Adrenal gland (tissue), 12 donors: ENCODE measurements around the gene ASMTL. TPM values are rescaled to one million over a fixed set of nuclear protein-coding genes. Genes with fewer than 3 reads are reported as not detected.

Experiments
- DNase-seq, 7 donors: peaks; one replicate each; pipeline ENCODE4 v3.0.0-alpha.2; 2019 to 2020
- H3K27ac ChIP-seq, 5 donors: fragments of 200-600 bp; sonication (generic) in 4 of 5; 1 replicate in 3 of 5; 2 replicates in 2 of 5; pipeline versions ENCODE4 v1.5.1 to v1.8.0; 2016 to 2020; ENCODE audit warnings: mild to moderate bottlenecking in 1 of 5
- H3K27me3 ChIP-seq: fragments of 200-600 bp; 2 replicates; pipeline ENCODE4 v1.8.0; 2021
- H3K36me3 ChIP-seq, 2 donors: fragments of 200-600 bp; replicated peaks in 1 of 2; 1 replicate in 1 of 2; 2 replicates in 1 of 2; pipeline versions ENCODE4 v1.5.1 to v1.8.0; 2018 to 2022
- H3K4me1 ChIP-seq, 2 donors: fragments of 200-600 bp; replicated peaks in 1 of 2; 1 replicate in 1 of 2; 2 replicates in 1 of 2; pipeline versions ENCODE4 v1.5.1 to v1.8.0; 2018 to 2021
- H3K4me3 ChIP-seq, 4 donors: fragments of 200-600 bp; sonication (generic) in 3 of 4; one replicate each; pipeline ENCODE4 v1.5.1; 2016 to 2018
- H3K9me3 ChIP-seq, 3 donors: fragments of 200-600 bp; sonication (generic) in 1 of 3; replicated peaks in 1 of 3; 1 replicate in 2 of 3; 2 replicates in 1 of 3; pipeline versions ENCODE4 v1.5.1 to v1.8.0; 2016 to 2021
- POLR2A ChIP-seq, 2 donors: fragments of 450-650 bp; IDR thresholded peaks; one replicate each; pipeline ENCODE4 v1.6.1; 2017; ENCODE audit warnings: antibody characterized with exemption in 2 of 2, mild to moderate bottlenecking in 2 of 2, moderate library complexity in 1 of 2
- WGBS, 4 donors: extraction: QIAGEN DNeasy Blood & Tissue Kit in 2 of 4; methylation state at CpG; one replicate each; pipeline versions ENCODE4 v1.1.5 to v1.1.7; 2013 to 2017; 5-methylcytosine and 5-hydroxymethylcytosine counted together
- intact Hi-C, 2 donors: fragments of 100-400 bp; cut with DNase I; formaldehyde crosslinking; loops; one replicate each; pipeline versions ENCODE4 v1.14.1 to v1.15.0; 2022 to 2023
- polyA plus RNA-seq, 3 donors: library from polyadenylated mRNA; stranded (reverse); fragments of 200-250 nt in 2 of 3; fragments of 350-450 nt in 1 of 3; fragmentation: Illumina TruSeq in 1 of 3; extraction: RNeasy Lipid Tissue Mini Kit (QIAGEN cat#74804) in 1 of 3; gene quantifications; one replicate each; pipeline ENCODE4 v1.2.3, GENCODE V29; 2013 to 2014
- total RNA-seq, 9 donors: library from RNA; depleted of rRNA in 4 of 9; stranded (reverse); fragments of >200 nt in 4 of 9; fragments of 120-200 nt in 1 of 9; fragmentation: NEBNext Ultra II Directional in 1 of 9; extraction: Animal tissue kit (Norgen Biotek cat#: 25700) in 1 of 9; gene quantifications; one replicate each; pipeline versions ENCODE4 v1.1.0 to v1.2.4, GENCODE V29; 2013 to 2023
- TF ChIP-seq, protein P1 (sequence below), 6 experiments: fragments of 450-650 bp in 4 of 6; fragments of 200-600 bp in 2 of 6; sonication (generic) in 1 of 6; IDR thresholded peaks; 1 replicate in 5 of 6; 2 replicates in 1 of 6; pipeline versions ENCODE4 v1.5.1 to v1.8.0; 2016 to 2021; ENCODE audit warnings: antibody characterized with exemption in 6 of 6, mild to moderate bottlenecking in 2 of 6, moderate library complexity in 1 of 6
- donor health status: healthy with polysubstance abuse.
- donor health status: Bipolar disorder and iron deficiency.
- donor health status: DM: yes; HTN: yes; CAD: no.
- donor health status: DM: no; HTN: no; CAD: no.
- donor health status: DM: no; HTN: no; CAD: no.
- donor health status: DM: yes; HTN: yes; CAD: no.

ASMTL gene
- total and polyA plus RNA-seq, 12 donors, result 7.9 to 35.5 (median 30.9) TPM

GRCh38 chrX:1354036-1355019 lies 98.4 kb downstream of the ASMTL start:
- no peak for TF ChIP-seq POLR2A (IDR thresholded peaks at IDR 0.05)
- TF ChIP-seq, protein P1, sequence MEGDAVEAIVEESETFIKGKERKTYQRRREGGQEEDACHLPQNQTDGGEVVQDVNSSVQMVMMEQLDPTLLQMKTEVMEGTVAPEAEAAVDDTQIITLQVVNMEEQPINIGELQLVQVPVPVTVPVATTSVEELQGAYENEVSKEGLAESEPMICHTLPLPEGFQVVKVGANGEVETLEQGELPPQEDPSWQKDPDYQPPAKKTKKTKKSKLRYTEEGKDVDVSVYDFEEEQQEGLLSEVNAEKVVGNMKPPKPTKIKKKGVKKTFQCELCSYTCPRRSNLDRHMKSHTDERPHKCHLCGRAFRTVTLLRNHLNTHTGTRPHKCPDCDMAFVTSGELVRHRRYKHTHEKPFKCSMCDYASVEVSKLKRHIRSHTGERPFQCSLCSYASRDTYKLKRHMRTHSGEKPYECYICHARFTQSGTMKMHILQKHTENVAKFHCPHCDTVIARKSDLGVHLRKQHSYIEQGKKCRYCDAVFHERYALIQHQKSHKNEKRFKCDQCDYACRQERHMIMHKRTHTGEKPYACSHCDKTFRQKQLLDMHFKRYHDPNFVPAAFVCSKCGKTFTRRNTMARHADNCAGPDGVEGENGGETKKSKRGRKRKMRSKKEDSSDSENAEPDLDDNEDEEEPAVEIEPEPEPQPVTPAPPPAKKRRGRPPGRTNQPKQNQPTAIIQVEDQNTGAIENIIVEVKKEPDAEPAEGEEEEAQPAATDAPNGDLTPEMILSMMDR (IDR thresholded peaks at IDR 0.05), result no peak
- 82 to 87% (median 85%) methylated on average over 9 to 11 of the region's 11 CpGs for WGBS, 4 donors
- Histone ChIP-seq H3K9me3 (peaks cover 0 to 4% (median 0%) of the 10 kb centered on the region in 3 donors), H3K4me3 (no peak overlapping the region), H3K27me3 (no peaks in the 10 kb centered on the region), H3K27ac (no peak overlapping the region), H3K4me1 (no peaks in the 10 kb centered on the region), H3K36me3 (no peaks in the 10 kb centered on the region)
- intact Hi-C loops, result no loop called here
- DNase-seq, result no peak

Other genes with a start within 250 kb of the ASMTL start
- not detected for gene CRLF2, start 240.3 kb downstream of the ASMTL start, total RNA-seq
- not detected for gene CRLF2, start 240.3 kb downstream of the ASMTL start, polyA plus RNA-seq
- 10 to 100 TPM in 4 of 9 donors, 1 to 10 TPM in 5; 2.0 to 14.0 (median 9.6) TPM for gene CSF2RA, start 184.1 kb downstream of the ASMTL start, total RNA-seq
- 10 to 100 TPM in 1 of 3 donors, 1 to 10 TPM in 2; 3.1 to 11.3 (median 5.2) TPM for gene CSF2RA, start 184.1 kb downstream of the ASMTL start, polyA plus RNA-seq
- gene IL3RA, start 116.1 kb downstream of the ASMTL start, total RNA-seq, result 1 to 10 TPM; 1.4 to 5.0 (median 2.7) TPM
- 1 to 10 TPM; 3.6 to 7.4 (median 5.6) TPM for gene IL3RA, start 116.1 kb downstream of the ASMTL start, polyA plus RNA-seq
- gene SLC25A6, start 60.8 kb downstream of the ASMTL start, total RNA-seq, result 100 to 1,000 TPM; 183 to 509 (median 387) TPM
- 100 to 1,000 TPM; 191 to 462 (median 276) TPM for gene SLC25A6, start 60.8 kb downstream of the ASMTL start, polyA plus RNA-seq
- 10 to 100 TPM in 3 of 9 donors, 1 to 10 TPM in 6; 2.0 to 12.0 (median 7.0) TPM for gene P2RY8, start 84.3 kb upstream of the ASMTL start, total RNA-seq
- gene P2RY8, start 84.3 kb upstream of the ASMTL start, polyA plus RNA-seq, result 10 to 100 TPM in 1 of 3 donors, 1 to 10 TPM in 2; 1.9 to 13.4 (median 4.0) TPM
- gene AKAP17A, start 138.7 kb upstream of the ASMTL start, total RNA-seq, result 10 to 100 TPM; 26.4 to 53.3 (median 40.4) TPM
- gene AKAP17A, start 138.7 kb upstream of the ASMTL start, polyA plus RNA-seq, result 100 to 1,000 TPM in 1 of 3 donors, 10 to 100 TPM in 2; 17.7 to 112 (median 84.0) TPM
- gene ASMT, start 162.2 kb upstream of the ASMTL start, total RNA-seq, result 1 to 10 TPM in 1 of 9 donors, under 1 TPM in 3, not detected in 5; 0.18 to 6.7 (median 0.64) TPM
- 1 to 10 TPM in 1 of 3 donors, under 1 TPM in 2; 0.40 to 3.5 (median 0.74) TPM for gene ASMT, start 162.2 kb upstream of the ASMTL start, polyA plus RNA-seq